Retinal pigment epithelial cell (primary cell): ENCODE measurements around the gene TLE3.

Experiments used
- DNase-seq: peaks from one replicate; pipeline ENCODE4 v3.0.0-alpha.2; 2010; ENCODE audit warnings: low read depth
- H3K4me3 ChIP-seq: 2 replicates; pipeline ENCODE4 v1.5.1; 2011; ENCODE audit warnings: mild to moderate bottlenecking, low read length, control low read depth, moderate library complexity
- CTCF ChIP-seq: conservative IDR thresholded peaks from 2 replicates; pipeline ENCODE4 v1.5.1; 2011; ENCODE audit warnings: low read depth, low read length, control low read depth, inconsistent platforms

The TLE3 gene

GRCh38 chr15:70062321-70062956, 35.3 kb downstream of the TLE3 start:
- TF ChIP-seq CTCF = no peak
- H3K4me3 ChIP-seq = peak overlapping the region; percentile 8
- DNase-seq = peak; percentile 95

- H3K4me3 ChIP-seq = peak overlapping the region; percentile 8
- no peak for TF ChIP-seq CTCF
- no peak for DNase-seq
Observed at GRCh38 chr15:70061696-70062270, 35.9 kb downstream of the TLE3 start.

- H3K4me3 ChIP-seq = no peak overlapping the region
- no peak for TF ChIP-seq CTCF
- peak; percentile 54 for DNase-seq
Observed at GRCh38 chr15:70060993-70061305, 36.8 kb downstream of the TLE3 start.

- H3K4me3 ChIP-seq = no peak overlapping the region
- no peak for TF ChIP-seq CTCF
- DNase-seq = no peak
Observed at GRCh38 chr15:70060214-70060992, 37.3 kb downstream of the TLE3 start.

- no peak for TF ChIP-seq CTCF
- H3K4me3 ChIP-seq = no peak overlapping the region
- DNase-seq = no peak
Observed at GRCh38 chr15:70059476-70060213, 38.1 kb downstream of the TLE3 start.

GRCh38 chr15:70058642-70059360, 38.9 kb downstream of the TLE3 start:
- TF ChIP-seq CTCF = no peak
- H3K4me3 ChIP-seq = no peak overlapping the region
- DNase-seq = no peak
